Measurements from ENCODE around the gene RSRC2.
"Not testable (repeated sequence)": the region's sequence is repeated elsewhere in the genome, so short reads cannot be mapped to it uniquely, and the experiment has no call there.

The RSRC2 gene

DNA sequence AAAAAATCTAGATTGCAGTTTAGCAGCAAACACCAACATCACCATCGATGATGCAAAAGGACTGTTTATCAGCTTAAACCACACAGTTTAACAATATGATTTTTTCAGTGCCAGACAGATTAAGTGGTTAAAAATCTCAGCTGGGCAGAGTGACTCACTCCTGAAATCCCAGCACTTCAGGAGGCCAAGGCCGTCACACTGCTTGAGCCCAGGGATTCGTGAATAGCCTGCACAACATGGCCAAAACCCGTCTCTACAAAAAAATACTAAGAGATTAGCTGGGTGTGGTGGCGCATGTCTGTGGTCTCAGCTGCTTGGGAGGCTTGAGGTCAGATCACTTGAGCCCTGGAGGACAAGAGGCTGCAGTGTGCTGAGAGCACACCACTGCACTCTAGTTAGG, 8.9 kb downstream of the RSRC2 start:
- DNase-seq, result no peak

DNA sequence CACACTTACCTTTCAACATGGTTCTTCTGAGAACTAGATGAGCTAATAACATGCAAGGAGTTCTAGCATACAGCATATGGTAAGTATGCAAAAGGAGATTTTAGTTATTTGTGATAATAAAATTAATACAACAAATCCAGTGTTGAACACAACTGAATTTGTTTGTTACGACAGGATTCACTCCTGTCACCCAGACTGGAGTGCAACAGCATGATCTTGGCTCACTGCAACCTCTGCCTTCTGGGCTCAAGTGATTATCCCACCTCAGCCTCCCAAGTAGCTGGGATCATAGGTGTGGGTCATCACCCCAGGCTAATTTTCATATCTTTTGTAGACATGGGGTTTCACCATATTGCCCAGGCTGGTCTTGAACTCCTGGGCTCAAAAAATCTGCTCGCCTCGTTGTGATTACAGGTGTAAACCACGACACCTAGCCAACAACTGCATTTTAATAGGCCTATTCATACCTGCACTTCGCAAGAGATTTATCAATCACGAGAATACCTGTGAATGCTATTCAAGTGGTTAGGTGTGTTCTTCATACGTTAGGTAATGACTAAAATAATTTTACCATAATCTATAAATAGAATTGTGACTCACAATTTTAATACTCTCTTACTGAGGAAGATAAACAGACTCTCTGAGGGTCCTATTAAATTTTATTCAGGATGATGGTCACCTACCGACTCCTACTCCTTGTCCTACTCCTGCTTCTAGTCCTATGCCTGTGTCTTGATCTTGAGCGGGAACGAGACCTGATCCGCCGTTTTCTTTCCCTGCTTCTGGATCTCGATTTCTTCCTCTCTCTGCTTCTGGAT, 10.0 kb downstream of the RSRC2 start:
- no peak for DNase-seq

DNA sequence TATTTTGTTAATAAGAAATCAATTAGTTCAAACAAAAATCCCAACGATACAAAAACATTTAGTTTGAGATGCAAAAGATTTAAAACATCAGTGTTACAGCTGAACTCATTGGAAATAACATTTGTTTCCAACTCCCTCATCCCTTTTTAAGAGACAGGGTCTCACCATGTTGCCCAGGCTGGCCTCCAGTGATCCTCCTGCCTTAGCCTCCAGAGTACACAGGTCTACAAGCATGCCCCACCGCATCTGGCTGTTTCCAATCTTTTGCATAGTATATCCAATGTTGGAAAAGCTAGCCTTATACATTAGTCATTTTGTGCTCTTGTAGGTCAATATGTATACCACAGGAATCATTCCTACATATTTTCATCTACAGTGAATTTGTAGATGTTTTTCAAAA, 11.5 kb downstream of the RSRC2 start:
- DNase-seq, result no peak

DNA sequence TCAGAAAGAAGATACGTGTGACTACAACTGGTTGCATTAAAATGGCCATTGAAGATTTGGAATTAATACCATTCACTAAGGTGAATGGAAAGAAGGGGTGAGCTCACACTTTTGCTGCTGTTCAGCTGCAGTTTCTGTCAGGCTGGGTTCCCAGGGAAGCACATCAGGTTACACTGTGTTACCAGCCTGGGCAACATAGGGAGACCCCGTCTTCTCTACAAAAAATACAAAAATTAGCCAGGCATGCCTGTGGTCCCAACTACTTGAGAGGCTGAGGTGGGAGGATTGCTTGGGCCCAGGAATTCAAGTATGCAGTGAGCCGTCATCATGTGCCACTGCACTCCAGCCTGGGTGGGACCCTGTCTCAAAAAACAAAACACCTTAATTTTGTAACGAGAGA, 13.1 kb downstream of the RSRC2 start:
- DNase-seq, result no peak

DNA sequence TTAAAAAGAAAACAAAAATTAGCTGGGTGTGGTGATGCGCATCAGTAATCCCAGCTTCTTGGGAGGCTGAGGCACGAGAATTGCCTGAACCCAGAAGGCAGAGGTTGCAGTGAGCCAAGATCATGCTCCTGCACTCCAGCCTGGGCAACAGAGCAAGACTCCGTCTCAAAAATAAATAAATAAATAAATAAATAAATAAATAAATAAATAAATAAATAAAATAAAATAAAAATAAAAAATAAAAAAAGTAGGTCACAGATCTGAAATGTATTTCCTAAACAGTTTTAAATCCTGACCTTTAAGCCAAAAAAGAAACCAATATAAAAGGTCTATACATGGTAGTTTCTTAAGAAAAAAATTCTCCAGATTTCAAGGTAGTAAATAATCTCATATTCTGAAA, 13.7 kb downstream of the RSRC2 start:
- not testable (repeated sequence) for DNase-seq

DNA sequence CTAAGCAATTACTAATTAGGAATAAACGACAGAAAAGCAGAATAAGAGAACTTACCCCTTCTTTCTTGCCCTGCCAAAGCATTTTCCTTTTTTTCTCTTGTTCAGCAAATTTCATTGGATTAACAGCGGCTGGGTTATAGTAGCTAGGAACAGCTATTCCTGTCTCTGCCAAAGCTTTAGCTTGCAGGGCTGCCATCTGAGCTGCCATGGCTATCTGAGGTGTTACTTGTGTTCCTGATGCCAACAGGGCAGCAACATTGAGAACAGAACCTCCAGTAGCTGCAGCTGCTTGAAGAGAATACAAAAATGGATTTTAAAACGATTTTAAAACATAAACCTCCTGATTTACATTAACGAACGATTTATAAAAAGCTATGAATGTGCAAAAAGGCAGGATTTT, 18.6 kb downstream of the RSRC2 start:
- DNase-seq, result no peak

DNA sequence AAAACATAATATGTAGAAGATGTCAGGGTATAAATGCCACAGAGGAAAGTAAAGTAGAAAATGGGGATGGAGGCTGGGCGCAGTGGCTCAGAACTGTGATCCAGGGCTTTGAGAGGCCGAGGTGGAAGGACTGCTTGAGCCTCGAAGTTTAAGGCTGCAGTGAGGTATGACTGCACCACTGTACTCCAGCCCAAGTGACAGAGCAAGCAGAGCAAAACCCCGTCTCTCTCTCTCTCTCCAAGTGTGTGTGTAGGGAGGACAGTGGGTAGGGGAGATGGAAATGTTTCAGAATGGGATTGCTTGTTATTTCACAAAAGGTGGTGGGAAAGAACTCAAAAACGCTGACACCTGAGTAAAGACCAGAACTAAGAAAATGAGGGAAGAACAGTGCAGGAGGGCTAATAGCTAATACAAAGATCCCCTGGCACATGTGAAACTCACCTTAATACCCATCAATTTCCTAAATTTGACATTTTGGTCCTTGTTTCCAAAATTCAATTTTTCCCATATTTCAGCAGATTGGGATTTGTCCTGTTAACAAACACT, 20.3 kb downstream of the RSRC2 start:
- DNase-seq, result no peak

DNA sequence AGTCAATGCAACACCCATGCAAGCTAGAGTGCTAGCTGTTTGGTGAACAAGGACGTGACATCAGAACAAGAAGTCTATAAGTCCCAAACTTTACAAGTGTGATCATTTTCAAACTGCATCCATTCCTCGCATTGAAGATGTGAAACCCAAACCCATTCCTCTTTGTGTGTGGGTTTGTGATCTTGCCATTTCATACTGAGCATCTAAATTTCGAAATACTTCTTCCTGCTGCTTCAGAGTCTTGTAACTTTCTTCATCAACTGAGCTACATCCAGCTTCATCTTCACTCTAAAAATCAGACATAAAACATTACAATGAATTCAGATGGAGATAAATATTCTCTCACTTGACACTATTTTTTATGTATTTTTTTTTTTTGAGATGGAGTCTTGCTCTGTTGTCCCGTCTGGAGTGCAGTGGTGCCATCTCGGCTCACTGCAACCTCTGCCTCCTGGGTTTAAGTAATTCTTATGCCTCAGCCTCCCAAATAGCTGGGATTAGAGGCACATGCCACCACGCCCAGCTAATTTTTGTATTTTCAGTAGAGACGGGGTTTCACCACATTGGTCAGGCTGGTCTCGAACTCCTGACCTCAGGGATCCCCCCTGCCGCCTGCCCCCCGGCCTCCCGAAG, 21.2 kb downstream of the RSRC2 start:
- DNase-seq, result no peak

DNA sequence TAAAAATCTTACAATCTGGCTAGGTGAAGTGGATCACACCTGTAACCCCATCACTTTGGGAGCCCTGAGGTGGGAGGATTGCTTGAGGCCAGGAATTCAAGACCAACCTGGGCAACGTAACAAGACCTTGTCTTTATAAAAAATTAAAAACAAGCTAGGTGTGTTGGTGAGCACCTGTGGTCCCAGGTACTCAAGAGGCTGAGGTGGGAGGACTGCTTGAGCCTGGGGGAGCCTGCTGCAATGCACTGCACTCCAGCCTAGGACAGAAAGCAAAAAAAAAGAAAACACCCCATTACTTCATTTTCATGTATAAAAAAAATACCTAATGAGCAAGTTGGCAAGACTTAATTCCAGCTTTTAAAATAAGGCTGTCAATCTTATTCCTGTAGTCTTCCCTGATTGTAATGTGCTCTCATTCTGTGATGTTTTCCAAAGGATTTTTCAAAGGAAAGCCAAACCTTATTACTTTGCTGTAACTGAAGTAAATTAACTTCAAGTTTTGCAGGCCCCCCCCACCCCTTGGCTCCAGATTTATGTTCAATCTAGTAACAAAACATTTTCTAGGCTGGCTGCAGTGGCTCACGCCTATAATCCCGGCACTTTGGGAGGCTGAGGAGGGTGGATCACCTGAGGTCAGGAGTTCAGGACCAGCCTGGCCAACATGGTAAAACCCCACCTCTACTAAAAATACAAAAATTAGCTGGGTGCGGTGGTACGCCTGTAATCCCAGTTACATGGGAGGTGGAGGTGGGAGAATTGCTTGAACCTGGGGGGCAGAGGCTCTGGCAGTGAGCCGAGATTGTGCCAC, 22.7 kb downstream of the RSRC2 start:
- DNase-seq, result no peak

DNA sequence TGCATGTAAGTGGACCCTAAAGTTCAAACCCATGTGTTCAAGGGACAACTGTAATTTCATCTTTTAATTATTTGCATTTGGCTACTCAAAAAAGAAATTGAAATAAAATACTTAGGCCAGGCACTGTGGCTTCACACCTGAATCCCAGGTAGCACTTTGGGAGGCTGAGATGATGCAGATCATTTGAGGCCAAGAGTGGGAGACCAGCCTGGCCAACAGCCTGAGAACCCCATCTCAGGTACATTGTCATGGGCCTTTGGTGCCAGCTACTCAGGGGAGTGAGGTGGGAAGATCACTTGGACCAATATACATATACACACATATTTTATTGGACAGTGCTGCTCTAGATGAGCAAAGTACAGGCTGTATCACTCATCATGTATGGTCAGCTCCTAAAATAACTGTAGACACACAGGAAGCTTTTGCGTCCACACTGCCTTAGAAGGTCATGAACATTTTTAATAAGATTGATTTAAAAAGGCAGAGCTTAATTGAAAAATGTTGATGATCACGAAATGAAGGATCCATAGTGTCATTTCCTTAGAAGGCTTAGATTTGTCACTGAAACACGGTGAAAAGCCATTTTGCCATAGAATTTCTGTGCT, 23.5 kb downstream of the RSRC2 start:
- DNase-seq, result no peak

DNA sequence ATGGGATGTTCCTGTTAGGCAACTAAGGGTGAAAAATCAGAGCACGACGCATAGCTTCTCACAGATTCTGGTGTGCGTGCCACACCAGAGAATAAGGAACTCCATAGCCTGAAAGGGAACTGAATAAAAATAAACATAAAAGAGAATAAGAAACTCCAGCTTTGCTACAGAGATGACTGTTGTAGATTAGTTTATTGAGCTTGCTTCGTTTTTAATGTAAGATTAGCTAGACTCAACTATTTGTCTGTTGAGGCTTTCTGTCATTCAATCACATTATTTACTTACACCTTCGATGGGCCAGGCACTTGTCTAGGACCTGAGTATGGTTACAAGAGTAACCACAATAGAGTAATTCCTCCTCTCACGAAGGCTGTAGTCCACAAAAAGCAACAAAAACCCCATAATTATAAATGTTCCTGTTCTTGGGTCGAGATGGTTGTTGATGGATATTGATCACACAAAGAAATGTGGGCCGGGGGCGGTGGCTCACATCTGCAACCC, 25.2 kb downstream of the RSRC2 start:
- no peak for DNase-seq

DNA sequence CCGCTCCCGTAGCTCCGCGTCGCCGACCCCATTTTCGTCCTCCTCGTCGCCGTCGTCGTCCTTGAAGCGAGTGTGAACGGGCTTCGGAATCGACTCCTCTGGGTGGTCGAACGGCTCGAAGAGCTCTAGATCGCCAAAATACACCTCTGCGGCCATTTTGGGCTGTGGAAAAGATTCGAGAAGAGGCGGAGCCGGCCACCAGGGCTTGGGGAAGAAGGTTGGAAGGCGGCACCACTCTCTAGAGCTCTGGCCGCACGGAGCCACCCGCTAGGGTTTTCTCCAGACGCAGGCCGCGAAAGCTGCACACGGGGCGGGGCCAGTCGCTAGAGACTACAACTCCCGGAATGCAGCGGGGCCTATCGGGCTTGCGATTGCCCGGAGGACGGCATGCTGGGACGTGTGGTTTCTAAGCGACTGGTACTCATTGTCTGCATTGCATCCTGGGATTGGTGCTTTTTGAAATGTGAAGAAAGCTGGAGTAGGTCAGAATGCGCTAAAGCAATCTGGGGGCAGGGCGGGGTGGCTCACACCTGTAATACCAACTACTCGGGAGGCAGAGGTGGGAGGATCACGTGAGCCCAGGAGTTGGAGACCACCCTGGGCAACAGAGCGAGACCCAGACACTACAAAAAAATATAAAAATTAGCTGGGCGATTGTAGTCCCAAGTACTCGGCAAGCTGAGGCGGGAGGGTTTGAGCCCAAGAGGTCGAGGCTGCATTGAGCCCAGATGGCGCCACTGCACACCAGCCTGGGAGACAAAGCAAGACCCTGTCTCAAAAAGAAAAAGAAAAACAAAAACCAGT, 25.8 kb downstream of the RSRC2 start, which contains the start of gene ZCCHC8:
TSS of gene ZCCHC8 (minus strand) at position 248 of the 804 bp plus-strand sequence. CDS start at position 156, 92 bp downstream.
- peak; percentile 99 for DNase-seq

- DNase-seq, result peak; percentile 54
These were observed 26.6 kb downstream of the RSRC2 start for GRCh38 chr12:122499991-122500684.

GRCh38 chr12:122495258-122495657, 31.5 kb downstream of the RSRC2 start:
- no peak for DNase-seq

DNA sequence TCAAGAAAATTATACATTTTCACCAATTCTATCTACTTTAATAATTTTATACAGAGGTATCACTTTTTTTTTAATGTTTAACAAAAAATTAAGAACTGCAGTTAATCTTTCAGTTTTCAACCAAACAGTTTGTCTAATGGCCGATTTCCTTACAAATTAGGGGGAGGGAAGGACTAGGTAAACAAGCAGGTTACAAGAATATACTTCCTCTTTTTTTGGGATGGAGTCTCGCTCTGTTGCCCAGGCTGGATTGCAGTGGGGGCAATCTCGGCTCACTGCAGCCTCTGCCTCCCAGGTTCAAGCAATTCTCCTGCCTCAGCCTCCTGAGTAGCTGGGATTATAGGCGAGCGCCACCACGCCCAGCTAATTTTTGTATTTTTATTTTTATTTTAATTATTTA, 33.5 kb downstream of the RSRC2 start:
- DNase-seq, result not testable (repeated sequence)

GRCh38 chr12:122491991-122492390, 34.7 kb downstream of the RSRC2 start:
- DNase-seq, result no peak

DNA sequence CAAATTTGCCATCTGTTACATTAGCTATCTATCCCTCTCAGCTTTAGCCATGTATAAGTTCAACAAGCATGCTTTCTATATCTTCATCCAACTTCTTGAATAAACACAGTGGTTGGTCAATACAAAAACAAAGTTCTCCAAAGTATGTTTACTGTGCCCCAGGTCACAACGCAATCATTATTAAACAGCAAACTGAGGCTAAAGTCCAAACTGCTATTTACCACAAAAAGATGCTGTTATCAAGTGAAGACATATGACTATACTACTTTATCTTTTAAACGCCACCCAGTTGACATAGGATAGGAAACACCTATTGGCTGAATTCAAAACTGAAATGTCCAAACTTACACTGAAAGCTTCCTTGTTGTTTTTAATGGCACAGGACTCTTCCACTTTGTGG, 37.7 kb downstream of the RSRC2 start:
- no peak for DNase-seq

- not testable (repeated sequence) for DNase-seq
These were observed 38.9 kb downstream of the RSRC2 start for GRCh38 chr12:122487807-122488206.

DNA sequence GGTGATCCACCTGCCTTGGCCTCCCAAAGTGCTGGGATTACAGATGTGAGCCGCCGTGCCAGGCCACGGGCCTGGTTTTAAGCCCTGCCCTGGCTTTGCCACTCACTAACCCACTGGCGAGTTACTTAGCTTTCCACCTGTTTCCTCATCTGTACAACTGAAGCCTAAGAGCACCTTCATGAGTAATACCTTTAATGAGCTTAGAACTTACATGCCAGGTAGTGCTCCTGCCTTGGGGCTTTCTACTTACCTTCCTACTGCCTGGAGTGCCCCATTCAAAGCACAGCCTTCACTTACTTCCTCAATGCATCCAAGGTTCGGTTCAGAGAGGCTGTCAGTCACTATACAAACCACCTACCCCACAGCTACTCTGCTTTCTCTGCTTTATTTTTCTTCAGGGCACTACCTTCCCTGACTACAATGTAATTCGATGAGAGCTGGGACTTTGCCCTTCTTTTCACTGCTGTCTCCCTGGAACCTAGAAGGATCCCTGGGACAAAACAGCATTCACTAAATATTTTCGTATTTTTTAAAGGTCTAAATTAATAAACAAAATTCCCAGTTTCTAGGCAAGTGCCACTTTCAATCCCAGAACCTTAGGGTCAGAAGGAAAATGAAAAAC, 39.8 kb downstream of the RSRC2 start:
- no peak for DNase-seq

DNA sequence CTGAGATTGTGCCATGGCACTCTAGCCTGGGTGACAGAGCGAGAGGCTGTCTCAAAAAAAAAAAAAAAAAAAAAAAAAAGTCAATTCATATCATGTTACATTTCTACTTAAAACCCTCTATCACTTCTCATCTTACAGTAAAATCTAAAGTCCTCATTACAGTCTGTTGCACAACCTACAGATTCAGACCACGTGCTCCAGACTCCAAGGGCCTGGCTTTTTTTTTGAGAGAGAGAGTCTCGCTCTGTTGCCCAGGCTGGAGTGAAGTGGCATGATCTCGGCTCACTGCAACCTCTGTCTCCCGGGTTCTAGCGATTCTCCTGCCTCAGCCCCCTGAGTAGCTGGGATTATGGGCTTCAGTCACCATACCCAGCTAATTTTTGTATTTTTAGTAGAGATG, 40.4 kb downstream of the RSRC2 start:
- DNase-seq, result not testable (repeated sequence)

DNA sequence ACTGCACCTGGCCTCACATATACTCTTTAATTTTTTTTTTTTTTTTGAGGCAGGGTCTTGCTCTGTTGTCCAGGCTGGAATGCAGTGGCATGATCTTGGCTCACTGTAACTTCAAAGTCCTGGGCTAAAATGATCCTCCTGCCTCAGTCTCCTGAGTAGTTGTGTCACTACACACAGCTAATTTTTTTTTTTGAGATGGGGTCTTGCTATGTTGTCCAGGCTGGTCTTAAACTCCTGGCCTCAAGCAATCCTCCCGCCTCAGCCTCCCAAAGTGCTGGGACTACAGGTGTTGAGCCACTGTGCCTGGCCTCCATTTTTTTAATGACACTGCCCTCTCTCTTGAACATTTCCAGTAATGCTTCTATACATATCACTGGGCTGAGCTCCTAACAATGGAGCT, 42.4 kb downstream of the RSRC2 start:
- not testable (repeated sequence) for DNase-seq
